GM23338 (cell line): ENCODE measurements around the gene KRT38. TPM values are rescaled to one million over a fixed set of nuclear protein-coding genes. Genes with fewer than 3 reads are reported as not detected.

ENCODE experiments used
- ATAC-seq: fragments of 200-7000 bp; cut with Tn5 transposase; 3 replicates; pipeline ENCODE4 v1.9.1; 2020
- DNase-seq: peaks from one replicate; pipeline ENCODE4 v3.0.0-alpha.2; 2015; ENCODE audit warnings: low spot score
- H2AFZ ChIP-seq: fragments of 200-600 bp; sonication (generic); 2 replicates; pipeline ENCODE4 v1.8.0; 2016; ENCODE audit warnings: antibody characterized with exemption, mild to moderate bottlenecking, moderate library complexity
- H3F3A ChIP-seq: fragments of 200-600 bp; sonication (generic); replicated peaks from 2 replicates; pipeline ENCODE4 v1.8.0; 2017; ENCODE audit warnings: antibody characterized with exemption, mixed run types, low read depth
- H3K27ac ChIP-seq: fragments of 200-600 bp; sonication (generic); 2 replicates; pipeline ENCODE4 v1.6.1; 2016; ENCODE audit warnings: low read depth
- H3K27me3 ChIP-seq: fragments of 200-600 bp; sonication (generic); 2 replicates; pipeline ENCODE4 v1.8.0; 2016; ENCODE audit warnings: mild to moderate bottlenecking, mixed run types, moderate library complexity; ENCODE audit not compliant: insufficient read depth
- H3K36me3 ChIP-seq: fragments of 200-600 bp; sonication (generic); 2 replicates; pipeline ENCODE4 v1.8.0; 2016; ENCODE audit warnings: mild to moderate bottlenecking; ENCODE audit not compliant: insufficient read depth
- H3K4me1 ChIP-seq: fragments of 200-600 bp; sonication (generic); 2 replicates; pipeline ENCODE4 v1.8.0; 2016; ENCODE audit warnings: mild to moderate bottlenecking, moderate library complexity; ENCODE audit not compliant: insufficient read depth
- H3K4me2 ChIP-seq: fragments of 200-600 bp; sonication (generic); 2 replicates; pipeline ENCODE4 v1.7.1; 2017; ENCODE audit warnings: mixed run types
- H3K4me3 ChIP-seq: fragments of 200-600 bp; sonication (generic); 2 replicates; pipeline ENCODE4 v1.6.1; 2016; ENCODE audit warnings: mixed run types
- H3K79me2 ChIP-seq: fragments of 200-600 bp; sonication (generic); replicated peaks from 2 replicates; pipeline ENCODE4 v1.8.0; 2017; ENCODE audit warnings: mild to moderate bottlenecking; ENCODE audit not compliant: insufficient read depth
- H3K9me2 ChIP-seq: fragments of 200-600 bp; sonication (generic); 2 replicates; pipeline ENCODE4 v1.8.0; 2017; ENCODE audit not compliant: insufficient read depth
- H4K20me1 ChIP-seq: fragments of 200-600 bp; sonication (generic); replicated peaks from 2 replicates; pipeline ENCODE4 v1.8.0; 2017; ENCODE audit warnings: mild to moderate bottlenecking; ENCODE audit not compliant: insufficient read depth
- H3K27ac Mint-ChIP-seq: 2 replicates; pipeline ENCODE4 v1.8.0; 2020; ENCODE audit warnings: inconsistent platforms, mild to moderate bottlenecking, moderate library complexity, mixed read lengths
- H3K27me3 Mint-ChIP-seq: 3 replicates; pipeline ENCODE4 v1.8.0; 2022; ENCODE audit warnings: low read depth, mild to moderate bottlenecking, moderate library complexity, mixed read lengths, inconsistent platforms; ENCODE audit not compliant: insufficient read depth, poor library complexity
- H3K36me3 Mint-ChIP-seq: 3 replicates; pipeline ENCODE4 v1.8.0; 2021; ENCODE audit warnings: low read depth, mild to moderate bottlenecking, inconsistent platforms, moderate library complexity, mixed read lengths
- H3K4me1 Mint-ChIP-seq: 3 replicates; pipeline ENCODE4 v1.8.0; 2020; ENCODE audit warnings: mild to moderate bottlenecking, inconsistent platforms, mixed read lengths
- H3K4me3 Mint-ChIP-seq: 3 replicates; pipeline ENCODE4 v1.8.0; 2021; ENCODE audit warnings: moderate library complexity, mild to moderate bottlenecking, inconsistent platforms, mixed read lengths
- H3K9me3 Mint-ChIP-seq: 3 replicates; pipeline ENCODE4 v1.8.0; 2020; ENCODE audit warnings: moderate library complexity, mild to moderate bottlenecking, inconsistent platforms, mixed read lengths
- CREB1 ChIP-seq: fragments of 250-450 bp; sonication (Bioruptor Pico); IDR thresholded peaks from 2 replicates; pipeline ENCODE4 v1.5.0; 2020; ENCODE audit warnings: low read depth, mild to moderate bottlenecking, moderate library complexity
- EZH2phosphoT487 ChIP-seq: fragments of 200-600 bp; sonication (generic); IDR thresholded peaks from one replicate; pipeline ENCODE4 v1.8.1; 2018; ENCODE audit warnings: antibody characterized with exemption; ENCODE audit not compliant: unreplicated experiment
- NANOG ChIP-seq: IDR thresholded peaks from 2 replicates; pipeline ENCODE4 v1.6.1; 2016; ENCODE audit warnings: antibody characterized with exemption, borderline replicate concordance
- POLR2AphosphoS5 ChIP-seq: IDR thresholded peaks from 2 replicates; pipeline ENCODE4 v1.6.1; 2016; ENCODE audit warnings: antibody characterized with exemption, low read depth
- ZNF114 ChIP-seq: fragments of 250-450 bp; sonication (Bioruptor Pico); IDR thresholded peaks from 2 replicates; pipeline ENCODE4 v1.5.0; 2020; ENCODE audit warnings: mild to moderate bottlenecking, moderate library complexity
- ZNF462 ChIP-seq: fragments of 250-450 bp; sonication (Bioruptor Pico); IDR thresholded peaks from 2 replicates; pipeline ENCODE4 v1.5.0; 2020; ENCODE audit warnings: mild to moderate bottlenecking, moderate library complexity
- polyA plus RNA-seq: library from polyadenylated mRNA; unstranded; fragments of >200 nt; fragmentation: Nextera tagmentation; extraction: Ambion mirVana; gene quantifications from 2 replicates; pipeline ENCODE4 v1.2.1, GENCODE V29; 2016
- total RNA-seq: library from RNA; depleted of rRNA; stranded (reverse); fragments of >200 nt; shearing (Covaris generic); gene quantifications from 2 replicates; pipeline ENCODE4 v1.2.3, GENCODE V29; 2014

Gene KRT38
- total and polyA plus RNA-seq, 2 experiments from 2014 or later, result not detected

GRCh38 chr17:41463746-41464145 is 23.0 kb upstream of the KRT38 start (continued):
- no peak for TF ChIP-seq CREB1 (CRISPR knock-in tag)

GRCh38 chr17:41462705-41463104 is 21.9 kb upstream of the KRT38 start:
- H3K4me3 ChIP-seq, result no peak overlapping the region
- no peak overlapping the region for H3K27ac Mint-ChIP-seq
- no peaks in the 10 kb centered on the region for H3K27me3 ChIP-seq
- H3K4me1 Mint-ChIP-seq, result no peaks in the 10 kb centered on the region
- no peaks in the 10 kb centered on the region for H3F3A ChIP-seq
- H3K27me3 Mint-ChIP-seq, result peaks cover 5% of the 10 kb centered on the region
- DNase-seq (no peak), ATAC-seq (no peak)
- H3K9me2 ChIP-seq, result 0 out of 2 replicates have a peak, but pooled peaks cover 7% of the 10 kb centered on the region
- H4K20me1 ChIP-seq, result no peaks in the 10 kb centered on the region
- H3K79me2 ChIP-seq, result no peaks in the 10 kb centered on the region
- no peak overlapping the region for H2AFZ ChIP-seq
- no peaks in the 10 kb centered on the region for H3K4me1 ChIP-seq
- H3K9me3 Mint-ChIP-seq, result peaks cover 2% of the 10 kb centered on the region; the same call in 1 of the 3 replicates
- TF ChIP-seq ZNF462 (CRISPR knock-in tag) (no peak), EZH2phosphoT487 (no peak)
- no peaks in the 10 kb centered on the region for H3K36me3 ChIP-seq
- no peak overlapping the region for H3K27ac ChIP-seq
- no peak overlapping the region for H3K4me2 ChIP-seq
- no peak overlapping the region for H3K4me3 Mint-ChIP-seq
- no peaks in the 10 kb centered on the region for H3K36me3 Mint-ChIP-seq

- H3K36me3 ChIP-seq, result no peaks in the 10 kb centered on the region
- peaks cover 1% of the 10 kb centered on the region for H3K27me3 Mint-ChIP-seq
- H3K4me1 ChIP-seq, result no peaks in the 10 kb centered on the region
- ATAC-seq (no peak), DNase-seq (no peak)
- H3K4me2 ChIP-seq, result no peak overlapping the region
- no peak overlapping the region for H3K27ac ChIP-seq
- no peak overlapping the region for H2AFZ ChIP-seq
- no peaks in the 10 kb centered on the region for H3K4me1 Mint-ChIP-seq
- H3K9me3 Mint-ChIP-seq, result no peaks in the 10 kb centered on the region; the same call in 2 of the 3 replicates
- no peaks in the 10 kb centered on the region for H3K36me3 Mint-ChIP-seq
- no peaks in the 10 kb centered on the region for H4K20me1 ChIP-seq
- no peak overlapping the region for H3K4me3 ChIP-seq
- no peak overlapping the region for H3K4me3 Mint-ChIP-seq
- no peaks in the 10 kb centered on the region for H3K9me2 ChIP-seq
- no peak overlapping the region for H3K27ac Mint-ChIP-seq
- H3K27me3 ChIP-seq, result no peaks in the 10 kb centered on the region
- H3F3A ChIP-seq, result no peaks in the 10 kb centered on the region
- no peaks in the 10 kb centered on the region for H3K79me2 ChIP-seq
- no peak for TF ChIP-seq CREB1 (CRISPR knock-in tag)
- no peak for TF ChIP-seq POLR2AphosphoS5
- TF ChIP-seq NANOG, result no peak
- TF ChIP-seq ZNF114, result no peak
Measured at GRCh38 chr17:41457676-41458075, 16.9 kb upstream of the KRT38 start.
